HepG2 (cell line): Measurements from ENCODE around the gene PTGES3. TPM values are rescaled to one million over a fixed set of nuclear protein-coding genes. Genes with fewer than 3 reads are reported as not detected.

Experiments used
- CC2D1A ChIP-seq: sonication (generic); formaldehyde crosslinking; IDR thresholded peaks from 2 replicates; pipeline ENCODE4 v1.8.1; 2023; ENCODE audit warnings: mild to moderate bottlenecking, missing genetic modification reagents
- ERF ChIP-seq: IDR thresholded peaks from 2 replicates; pipeline ENCODE4 v1.6.1; 2018; ENCODE audit warnings: missing biosample characterization, missing genetic modification reagents
- FOSL1 ChIP-seq: sonication (generic); formaldehyde crosslinking; IDR thresholded peaks from 2 replicates; pipeline ENCODE4 v1.9.0; 2021; ENCODE audit warnings: missing genetic modification reagents, borderline replicate concordance
- FOXC1 ChIP-seq: sonication (generic); formaldehyde crosslinking; IDR thresholded peaks from 2 replicates; pipeline ENCODE4 v1.8.0; 2022; ENCODE audit warnings: mild to moderate bottlenecking, missing genetic modification reagents, borderline replicate concordance
- GATA4 ChIP-seq: sonication (generic); IDR thresholded peaks from 2 replicates; pipeline ENCODE4 v1.6.1; 2016; ENCODE audit warnings: antibody characterized with exemption, low read depth, borderline replicate concordance
- RBAK ChIP-seq: sonication (generic); formaldehyde crosslinking; IDR thresholded peaks from 2 replicates; pipeline ENCODE4 v1.5.1; 2020; ENCODE audit warnings: mild to moderate bottlenecking, missing genetic modification reagents
- SKI ChIP-seq: fragments of 450-650 bp; IDR thresholded peaks from one replicate; pipeline ENCODE4 v1.6.1; 2018; ENCODE audit warnings: mild to moderate bottlenecking; ENCODE audit not compliant: partially characterized antibody
- SYNCRIP ChIP-seq: fragments of 200-400 bp; formaldehyde crosslinking; IDR thresholded peaks from 2 replicates; pipeline ENCODE4 v1.6.1; 2018; ENCODE audit warnings: mild to moderate bottlenecking, low read depth, low read length; ENCODE audit not compliant: insufficient read depth
- ZNF20 ChIP-seq: sonication (generic); formaldehyde crosslinking; IDR thresholded peaks from 2 replicates; pipeline ENCODE4 v1.4.0; 2020; ENCODE audit warnings: mild to moderate bottlenecking, moderate library complexity, missing genetic modification reagents
- ZNF274 ChIP-seq: sonication (generic); formaldehyde crosslinking; IDR thresholded peaks from 2 replicates; pipeline ENCODE4 v1.5.1; 2020; ENCODE audit warnings: mild to moderate bottlenecking, missing genetic modification reagents
- polyA plus RNA-seq, 8 experiments: library from polyadenylated mRNA; depleted of rRNA in 3 of 8; stranded (reverse) in 7 of 8; unstranded in 1 of 8; fragments of >200 nt; fragmentation: Illumina TruSeq in 4 of 8; extraction: Trizol in 4 of 8; gene quantifications; 2 replicates each; pipeline versions ENCODE4 v1.2.1 to v1.2.3, GENCODE V29; 2011 to 2016; ENCODE audit warnings: low read depth in 4 of 8, missing spikeins in 1 of 8, mixed read lengths in 1 of 8; ENCODE audit not compliant: insufficient read depth in 1 of 8
- total RNA-seq, 5 experiments: library from RNA; depleted of rRNA; stranded (reverse); fragments of >200 nt; fragmentation: Illumina TruSeq; extraction: Trizol; gene quantifications; 2 replicates each; pipeline ENCODE4 v1.2.3, GENCODE V29; 2016; ENCODE audit warnings: low read depth in 1 of 5
- TF ChIP-seq, protein P1 (sequence below): sonication (generic); formaldehyde crosslinking; IDR thresholded peaks from 2 replicates; pipeline ENCODE4 v1.5.0; 2020; ENCODE audit warnings: mild to moderate bottlenecking, missing genetic modification reagents, borderline replicate concordance
- TF ChIP-seq, protein P2 (sequence below): IDR thresholded peaks from 2 replicates; pipeline ENCODE4 v1.6.1; 2016; ENCODE audit warnings: low read depth
- TF ChIP-seq, protein P3 (sequence below): sonication (generic); formaldehyde crosslinking; IDR thresholded peaks from 2 replicates; pipeline ENCODE4 v1.9.0; 2021; ENCODE audit warnings: missing genetic modification reagents, borderline replicate concordance
- TF ChIP-seq, protein P4 (sequence below): sonication (generic); formaldehyde crosslinking; conservative IDR thresholded peaks from 2 replicates; pipeline ENCODE4 v1.4.0; 2020; ENCODE audit warnings: missing genetic modification reagents

PTGES3 gene
- total and polyA plus RNA-seq, 2 of the 13 experiments (the other 11 are each of a cell fraction or from before 2014, with no cell fraction given): 54.4 to 159 TPM

DNA sequence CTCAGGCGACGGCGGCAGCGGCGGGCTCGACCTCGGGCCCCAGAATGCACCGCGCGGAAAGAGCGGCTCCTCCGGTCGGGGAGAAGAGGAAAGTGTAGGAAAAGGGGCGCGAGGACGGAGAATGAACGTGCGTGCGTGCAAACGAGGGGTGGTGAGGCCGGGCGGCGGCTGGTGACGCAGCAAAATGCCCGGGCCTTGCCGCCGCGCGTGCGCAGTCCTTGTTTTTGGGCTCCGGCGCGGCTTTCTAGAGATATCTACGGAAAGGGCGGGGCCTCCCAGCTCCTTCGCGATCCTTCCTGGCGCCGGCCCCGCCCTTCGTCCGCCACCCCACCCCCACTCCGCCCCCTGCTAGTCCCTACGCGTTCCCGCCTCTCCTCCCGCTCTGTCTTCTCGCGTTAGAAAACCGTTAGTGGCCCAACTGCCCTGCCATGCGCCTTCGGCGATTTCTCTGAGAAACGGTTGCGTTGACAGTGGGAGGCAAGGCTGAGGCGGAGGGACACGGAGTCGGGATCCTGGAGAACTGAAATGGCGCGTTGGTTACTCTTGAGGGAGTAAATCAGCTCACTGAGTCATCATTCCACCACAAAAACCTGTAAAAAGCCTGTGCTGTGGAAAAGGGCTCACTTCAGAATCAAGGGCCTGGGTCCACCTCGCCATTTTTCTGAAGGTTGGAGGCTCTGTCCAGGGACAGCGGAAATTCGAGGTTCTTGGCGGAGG, at the start of gene PTGES3 (continued):
- TF ChIP-seq, protein P1, sequence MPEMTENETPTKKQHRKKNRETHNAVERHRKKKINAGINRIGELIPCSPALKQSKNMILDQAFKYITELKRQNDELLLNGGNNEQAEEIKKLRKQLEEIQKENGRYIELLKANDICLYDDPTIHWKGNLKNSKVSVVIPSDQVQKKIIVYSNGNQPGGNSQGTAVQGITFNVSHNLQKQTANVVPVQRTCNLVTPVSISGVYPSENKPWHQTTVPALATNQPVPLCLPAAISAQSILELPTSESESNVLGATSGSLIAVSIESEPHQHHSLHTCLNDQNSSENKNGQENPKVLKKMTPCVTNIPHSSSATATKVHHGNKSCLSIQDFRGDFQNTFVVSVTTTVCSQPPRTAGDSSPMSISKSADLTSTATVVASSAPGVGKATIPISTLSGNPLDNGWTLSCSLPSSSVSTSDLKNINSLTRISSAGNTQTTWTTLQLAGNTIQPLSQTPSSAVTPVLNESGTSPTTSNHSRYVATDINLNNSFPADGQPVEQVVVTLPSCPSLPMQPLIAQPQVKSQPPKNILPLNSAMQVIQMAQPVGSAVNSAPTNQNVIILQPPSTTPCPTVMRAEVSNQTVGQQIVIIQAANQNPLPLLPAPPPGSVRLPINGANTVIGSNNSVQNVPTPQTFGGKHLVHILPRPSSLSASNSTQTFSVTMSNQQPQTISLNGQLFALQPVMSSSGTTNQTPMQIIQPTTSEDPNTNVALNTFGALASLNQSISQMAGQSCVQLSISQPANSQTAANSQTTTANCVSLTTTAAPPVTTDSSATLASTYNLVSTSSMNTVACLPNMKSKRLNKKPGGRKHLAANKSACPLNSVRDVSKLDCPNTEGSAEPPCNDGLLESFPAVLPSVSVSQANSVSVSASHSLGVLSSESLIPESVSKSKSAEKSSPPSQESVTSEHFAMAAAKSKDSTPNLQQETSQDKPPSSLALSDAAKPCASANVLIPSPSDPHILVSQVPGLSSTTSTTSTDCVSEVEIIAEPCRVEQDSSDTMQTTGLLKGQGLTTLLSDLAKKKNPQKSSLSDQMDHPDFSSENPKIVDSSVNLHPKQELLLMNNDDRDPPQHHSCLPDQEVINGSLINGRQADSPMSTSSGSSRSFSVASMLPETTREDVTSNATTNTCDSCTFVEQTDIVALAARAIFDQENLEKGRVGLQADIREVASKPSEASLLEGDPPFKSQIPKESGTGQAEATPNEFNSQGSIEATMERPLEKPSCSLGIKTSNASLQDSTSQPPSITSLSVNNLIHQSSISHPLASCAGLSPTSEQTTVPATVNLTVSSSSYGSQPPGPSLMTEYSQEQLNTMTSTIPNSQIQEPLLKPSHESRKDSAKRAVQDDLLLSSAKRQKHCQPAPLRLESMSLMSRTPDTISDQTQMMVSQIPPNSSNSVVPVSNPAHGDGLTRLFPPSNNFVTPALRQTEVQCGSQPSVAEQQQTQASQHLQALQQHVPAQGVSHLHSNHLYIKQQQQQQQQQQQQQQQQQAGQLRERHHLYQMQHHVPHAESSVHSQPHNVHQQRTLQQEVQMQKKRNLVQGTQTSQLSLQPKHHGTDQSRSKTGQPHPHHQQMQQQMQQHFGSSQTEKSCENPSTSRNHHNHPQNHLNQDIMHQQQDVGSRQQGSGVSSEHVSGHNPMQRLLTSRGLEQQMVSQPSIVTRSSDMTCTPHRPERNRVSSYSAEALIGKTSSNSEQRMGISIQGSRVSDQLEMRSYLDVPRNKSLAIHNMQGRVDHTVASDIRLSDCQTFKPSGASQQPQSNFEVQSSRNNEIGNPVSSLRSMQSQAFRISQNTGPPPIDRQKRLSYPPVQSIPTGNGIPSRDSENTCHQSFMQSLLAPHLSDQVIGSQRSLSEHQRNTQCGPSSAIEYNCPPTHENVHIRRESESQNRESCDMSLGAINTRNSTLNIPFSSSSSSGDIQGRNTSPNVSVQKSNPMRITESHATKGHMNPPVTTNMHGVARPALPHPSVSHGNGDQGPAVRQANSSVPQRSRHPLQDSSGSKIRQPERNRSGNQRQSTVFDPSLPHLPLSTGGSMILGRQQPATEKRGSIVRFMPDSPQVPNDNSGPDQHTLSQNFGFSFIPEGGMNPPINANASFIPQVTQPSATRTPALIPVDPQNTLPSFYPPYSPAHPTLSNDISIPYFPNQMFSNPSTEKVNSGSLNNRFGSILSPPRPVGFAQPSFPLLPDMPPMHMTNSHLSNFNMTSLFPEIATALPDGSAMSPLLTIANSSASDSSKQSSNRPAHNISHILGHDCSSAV (CRISPR knock-in tag): peak; percentile 86; the same call in 1 of the 2 replicates
- TF ChIP-seq CC2D1A (CRISPR knock-in tag) (no peak), ZNF274 (peak; percentile 87), RBAK (CRISPR knock-in tag) (no peak), ERF (peak; percentile 98), FOSL1 (CRISPR knock-in tag) (no peak), FOXC1 (CRISPR knock-in tag) (peak; percentile 98), ZNF20 (CRISPR knock-in tag) (0 out of 2 replicates have a peak, but pooled peaks have one; percentile 19), SYNCRIP (no peak), SKI (no peak), GATA4 (no peak)
- TF ChIP-seq, protein P2, sequence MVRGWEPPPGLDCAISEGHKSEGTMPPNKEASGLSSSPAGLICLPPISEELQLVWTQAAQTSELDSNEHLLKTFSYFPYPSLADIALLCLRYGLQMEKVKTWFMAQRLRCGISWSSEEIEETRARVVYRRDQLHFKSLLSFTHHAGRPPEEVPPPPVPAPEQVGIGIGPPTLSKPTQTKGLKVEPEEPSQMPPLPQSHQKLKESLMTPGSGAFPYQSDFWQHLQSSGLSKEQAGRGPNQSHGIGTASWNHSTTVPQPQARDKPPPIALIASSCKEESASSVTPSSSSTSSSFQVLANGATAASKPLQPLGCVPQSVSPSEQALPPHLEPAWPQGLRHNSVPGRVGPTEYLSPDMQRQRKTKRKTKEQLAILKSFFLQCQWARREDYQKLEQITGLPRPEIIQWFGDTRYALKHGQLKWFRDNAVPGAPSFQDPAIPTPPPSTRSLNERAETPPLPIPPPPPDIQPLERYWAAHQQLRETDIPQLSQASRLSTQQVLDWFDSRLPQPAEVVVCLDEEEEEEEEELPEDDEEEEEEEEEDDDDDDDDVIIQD (CRISPR knock-in tag): 0 out of 2 replicates have a peak, but pooled peaks have one; percentile 38
- TF ChIP-seq, protein P3, sequence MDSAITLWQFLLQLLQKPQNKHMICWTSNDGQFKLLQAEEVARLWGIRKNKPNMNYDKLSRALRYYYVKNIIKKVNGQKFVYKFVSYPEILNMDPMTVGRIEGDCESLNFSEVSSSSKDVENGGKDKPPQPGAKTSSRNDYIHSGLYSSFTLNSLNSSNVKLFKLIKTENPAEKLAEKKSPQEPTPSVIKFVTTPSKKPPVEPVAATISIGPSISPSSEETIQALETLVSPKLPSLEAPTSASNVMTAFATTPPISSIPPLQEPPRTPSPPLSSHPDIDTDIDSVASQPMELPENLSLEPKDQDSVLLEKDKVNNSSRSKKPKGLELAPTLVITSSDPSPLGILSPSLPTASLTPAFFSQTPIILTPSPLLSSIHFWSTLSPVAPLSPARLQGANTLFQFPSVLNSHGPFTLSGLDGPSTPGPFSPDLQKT (CRISPR knock-in tag): 0 out of 2 replicates have a peak, but pooled peaks have one; percentile 36
- TF ChIP-seq, protein P4, sequence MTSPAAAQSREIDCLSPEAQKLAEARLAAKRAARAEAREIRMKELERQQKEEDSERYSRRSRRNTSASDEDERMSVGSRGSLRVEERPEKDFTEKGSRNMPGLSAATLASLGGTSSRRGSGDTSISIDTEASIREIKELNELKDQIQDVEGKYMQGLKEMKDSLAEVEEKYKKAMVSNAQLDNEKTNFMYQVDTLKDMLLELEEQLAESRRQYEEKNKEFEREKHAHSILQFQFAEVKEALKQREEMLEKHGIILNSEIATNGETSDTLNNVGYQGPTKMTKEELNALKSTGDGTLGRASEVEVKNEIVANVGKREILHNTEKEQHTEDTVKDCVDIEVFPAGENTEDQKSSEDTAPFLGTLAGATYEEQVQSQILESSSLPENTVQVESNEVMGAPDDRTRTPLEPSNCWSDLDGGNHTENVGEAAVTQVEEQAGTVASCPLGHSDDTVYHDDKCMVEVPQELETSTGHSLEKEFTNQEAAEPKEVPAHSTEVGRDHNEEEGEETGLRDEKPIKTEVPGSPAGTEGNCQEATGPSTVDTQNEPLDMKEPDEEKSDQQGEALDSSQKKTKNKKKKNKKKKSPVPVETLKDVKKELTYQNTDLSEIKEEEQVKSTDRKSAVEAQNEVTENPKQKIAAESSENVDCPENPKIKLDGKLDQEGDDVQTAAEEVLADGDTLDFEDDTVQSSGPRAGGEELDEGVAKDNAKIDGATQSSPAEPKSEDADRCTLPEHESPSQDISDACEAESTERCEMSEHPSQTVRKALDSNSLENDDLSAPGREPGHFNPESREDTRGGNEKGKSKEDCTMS: 0 out of 2 replicates have a peak, but pooled peaks have one; percentile 36
